ENCODE results near the gene DENND5A. TPM values are rescaled to one million over a fixed set of nuclear protein-coding genes. Genes with fewer than 3 reads are reported as not detected.

The DENND5A gene
- 103 TPM for total RNA-seq

DNA sequence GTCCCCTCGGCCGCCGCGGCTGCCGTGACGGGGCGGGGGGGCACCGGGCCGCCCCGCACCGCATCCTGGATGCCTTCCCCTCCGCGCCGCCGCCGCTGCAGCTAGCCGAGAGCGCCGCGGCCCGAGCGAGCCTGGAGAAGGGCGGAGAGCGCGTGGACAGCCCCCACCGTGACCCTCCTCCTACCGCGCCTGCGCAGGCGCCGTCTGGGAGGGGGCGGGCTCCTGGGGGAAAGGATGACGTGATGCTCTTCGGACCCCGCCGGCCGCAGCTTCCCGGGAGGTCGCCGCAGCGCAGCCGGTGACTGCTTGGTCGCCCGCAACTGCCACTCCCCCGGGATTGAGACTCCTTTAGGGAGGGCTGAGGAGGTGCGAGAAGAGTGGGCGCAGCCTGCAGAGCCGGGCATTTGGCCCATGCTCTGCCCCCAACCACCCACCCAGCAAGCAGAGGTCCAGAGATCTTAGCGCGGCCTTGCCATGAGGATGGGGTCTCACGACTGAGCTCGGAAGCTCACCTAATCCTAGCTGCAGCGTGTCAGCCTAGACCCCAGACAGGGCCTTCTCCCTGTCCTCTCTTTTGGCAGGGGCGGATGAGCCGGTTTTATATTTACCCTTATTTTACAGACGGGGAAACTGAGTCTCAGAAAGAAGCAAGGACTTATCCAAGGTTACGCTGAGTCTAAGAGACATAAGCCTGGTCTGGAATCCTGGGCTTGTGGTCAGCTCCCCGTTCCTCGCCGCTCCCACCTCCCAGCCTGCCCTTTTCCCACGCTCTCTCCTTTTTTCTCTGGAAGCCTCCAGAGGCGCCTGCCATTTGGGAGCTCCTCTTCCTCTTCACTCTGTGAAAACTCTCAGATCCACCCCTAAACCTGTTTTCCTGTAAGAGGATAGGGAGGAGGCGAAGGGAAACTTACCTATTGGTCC lies at the start of gene DENND5A:
TSS of gene DENND5A (minus strand) at position 140 of the 921 bp plus-strand sequence. CDS start 281 bp downstream, outside the sequence.
- DNase-seq = peak; percentile 73

DNA sequence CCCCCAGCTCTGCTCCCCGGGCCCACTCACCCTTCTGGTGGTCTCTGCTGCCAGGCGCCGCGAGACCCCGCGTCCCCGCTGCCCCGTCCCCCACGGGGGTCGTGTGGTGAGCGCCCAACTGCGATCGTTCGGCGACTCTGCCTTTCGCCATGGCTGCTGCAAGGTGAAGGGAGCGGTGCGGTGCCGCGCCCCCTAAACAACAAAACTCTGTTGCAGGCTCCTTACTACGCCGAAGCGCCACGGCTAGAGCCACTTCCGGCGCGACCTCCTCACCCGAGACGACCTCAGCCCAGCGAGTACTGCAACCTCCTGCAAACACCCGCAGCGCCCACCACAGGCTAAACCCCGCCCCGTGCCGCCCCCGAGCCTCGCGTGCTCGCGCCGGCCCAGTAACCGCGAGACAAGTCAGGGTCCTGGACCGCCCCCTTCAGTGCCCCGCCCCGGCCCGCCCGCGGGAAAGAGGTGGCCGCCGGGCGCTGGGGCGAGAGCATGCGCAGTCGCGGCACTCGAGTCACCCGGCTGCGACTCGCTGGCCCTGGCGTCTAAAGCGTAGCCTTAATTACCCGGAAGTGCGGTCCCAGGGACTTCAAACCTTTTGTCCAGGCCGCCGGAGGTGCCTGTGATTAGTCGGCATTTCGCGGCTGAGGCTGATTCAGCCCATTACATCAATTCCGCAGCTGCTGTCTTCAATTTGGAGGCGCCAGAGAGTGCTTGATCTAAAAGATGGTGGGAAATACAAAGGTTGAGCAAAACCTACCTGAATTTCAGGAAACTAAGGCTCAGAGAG lies 49.3 kb upstream of the DENND5A start, which contains the start of gene TMEM41B:
TSS of gene TMEM41B (minus strand) at position 303 of the 787 bp plus-strand sequence. CDS start at position 151, 152 bp downstream.
- peak; percentile 96 for DNase-seq

DNA sequence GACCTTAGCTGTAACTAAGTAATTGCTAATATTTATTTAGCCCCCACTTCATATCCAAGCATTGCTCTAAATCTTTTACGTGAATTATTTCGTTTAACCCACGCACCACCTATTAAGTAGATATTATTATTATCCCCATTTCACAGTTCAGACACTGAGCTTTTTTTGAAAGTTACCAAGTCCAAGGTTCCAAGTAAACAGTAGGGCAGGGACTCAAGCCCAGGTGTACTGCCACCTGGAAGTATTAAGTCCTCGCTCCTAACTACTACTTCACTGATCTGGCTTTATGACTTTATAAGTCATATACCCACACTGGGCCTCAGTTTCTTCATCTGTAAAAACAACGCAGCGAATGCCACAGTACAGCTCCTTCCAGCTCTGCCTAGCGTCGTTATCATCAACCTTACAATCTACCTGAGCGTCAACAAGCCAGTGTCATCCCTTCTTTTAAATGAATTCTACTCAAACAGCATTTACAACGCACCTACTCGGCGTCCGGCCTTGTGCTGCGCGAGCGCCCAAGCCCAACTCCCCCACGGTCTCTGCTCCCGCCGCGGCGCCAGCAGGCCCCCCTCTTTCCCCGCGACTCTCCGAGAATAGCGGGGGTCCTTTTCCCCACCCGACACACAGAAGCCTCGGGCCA lies 48.6 kb upstream of the DENND5A start:
- DNase-seq = no peak

DNA sequence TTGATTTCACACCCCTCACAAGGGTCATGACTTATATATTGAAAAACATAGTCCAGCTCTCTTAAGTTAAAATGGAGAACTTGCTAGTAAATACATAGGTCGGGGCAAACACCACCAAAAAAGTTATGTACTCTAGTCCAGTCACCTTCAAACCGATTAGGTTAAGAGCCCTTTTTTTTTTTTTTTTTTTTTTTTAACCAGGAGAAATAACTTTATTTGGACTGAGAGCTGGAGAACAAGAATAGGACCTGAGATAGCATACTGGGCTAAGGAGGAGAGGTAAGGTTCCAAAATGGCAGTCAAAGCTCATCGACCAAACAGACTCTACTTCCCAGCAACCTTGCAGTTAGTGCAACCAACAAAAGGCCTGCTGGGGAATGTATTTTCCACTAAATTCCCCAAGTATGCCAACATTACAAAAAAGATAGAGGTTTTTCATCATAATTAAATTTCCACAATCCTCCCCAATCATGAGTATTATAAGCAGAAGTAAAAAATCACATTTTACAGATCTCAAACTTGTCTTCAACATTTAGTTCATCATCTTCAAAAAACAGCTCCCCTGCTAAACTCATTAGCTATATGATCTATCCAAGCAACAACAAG lies 45.4 kb upstream of the DENND5A start:
- DNase-seq = no peak

DNA sequence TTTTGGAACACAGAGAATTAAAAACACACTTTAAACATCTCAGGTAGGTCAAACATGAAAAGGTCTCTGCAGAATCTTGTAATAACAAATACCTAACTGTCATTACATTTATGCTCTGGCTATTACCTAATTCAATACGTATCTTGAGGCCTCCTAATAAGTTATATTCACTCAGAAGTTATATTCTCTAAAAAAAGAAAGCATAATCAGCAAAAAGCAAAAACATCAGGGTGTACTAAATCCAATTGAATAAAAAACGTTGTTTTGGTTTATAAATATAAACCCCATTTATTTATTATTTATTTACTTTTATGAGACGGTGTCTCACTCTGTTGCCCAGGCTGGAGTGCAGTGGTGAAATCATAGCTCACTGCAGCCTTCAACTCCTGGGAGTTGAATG lies 39.0 kb upstream of the DENND5A start:
- no peak for DNase-seq

DNA sequence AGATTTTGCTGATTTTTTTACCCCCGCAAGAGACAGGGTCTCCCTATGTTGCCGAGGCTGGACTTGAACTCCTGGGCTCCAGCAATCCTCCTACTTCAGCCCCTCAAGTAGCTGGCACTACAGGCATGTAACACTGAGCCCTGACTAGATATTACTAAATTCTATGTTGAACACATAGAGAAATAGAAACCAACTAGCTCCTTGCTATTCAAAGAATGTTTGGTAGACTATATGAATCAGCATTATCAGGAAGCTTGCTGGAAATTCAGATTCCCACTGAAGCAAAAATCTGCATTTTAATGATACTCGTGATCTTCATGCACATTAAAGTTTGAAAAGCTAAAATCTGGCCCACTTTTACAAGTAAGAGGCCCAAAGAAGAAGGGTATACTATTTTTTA lies 37.3 kb upstream of the DENND5A start:
- no peak for DNase-seq

DNA sequence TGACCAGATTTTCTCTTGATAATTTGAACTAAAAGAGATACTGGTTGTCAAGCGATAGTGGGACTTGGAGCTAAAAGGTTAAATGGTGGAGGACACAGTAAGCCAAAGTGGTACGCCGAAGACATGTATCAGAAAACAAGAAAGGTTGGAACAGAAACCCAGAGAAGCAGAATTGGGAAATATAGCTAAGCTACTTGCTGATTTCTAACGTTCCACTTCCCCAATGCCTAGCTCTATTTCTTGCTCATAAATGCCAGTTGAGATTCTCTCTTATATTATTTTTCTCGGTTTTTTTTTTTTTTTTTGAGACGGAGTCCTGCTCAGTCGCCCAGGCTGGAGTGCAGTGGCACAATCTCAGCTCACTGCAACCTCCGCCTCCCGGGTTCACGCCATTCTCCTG lies 36.6 kb upstream of the DENND5A start:
- no peak for DNase-seq

DNA sequence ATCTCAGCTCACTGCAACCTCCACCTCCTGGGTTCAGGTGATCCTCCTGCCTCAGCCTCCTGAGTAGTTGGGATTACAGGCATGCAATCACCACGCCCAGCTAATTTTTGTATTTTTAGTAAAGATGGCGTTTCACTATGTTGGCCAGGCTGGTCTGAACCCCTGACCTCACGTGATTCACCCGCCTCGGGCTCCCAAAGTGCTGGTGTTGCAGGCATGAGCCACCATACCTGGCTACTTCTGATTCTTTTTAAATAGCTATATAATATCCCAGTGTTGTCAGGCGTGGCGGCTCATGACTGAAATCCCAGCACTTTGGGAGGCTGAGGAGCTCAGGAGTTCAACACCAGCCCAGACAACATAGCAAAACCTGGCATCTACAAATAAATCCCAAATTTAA lies 28.5 kb upstream of the DENND5A start:
- DNase-seq = no peak

DNA sequence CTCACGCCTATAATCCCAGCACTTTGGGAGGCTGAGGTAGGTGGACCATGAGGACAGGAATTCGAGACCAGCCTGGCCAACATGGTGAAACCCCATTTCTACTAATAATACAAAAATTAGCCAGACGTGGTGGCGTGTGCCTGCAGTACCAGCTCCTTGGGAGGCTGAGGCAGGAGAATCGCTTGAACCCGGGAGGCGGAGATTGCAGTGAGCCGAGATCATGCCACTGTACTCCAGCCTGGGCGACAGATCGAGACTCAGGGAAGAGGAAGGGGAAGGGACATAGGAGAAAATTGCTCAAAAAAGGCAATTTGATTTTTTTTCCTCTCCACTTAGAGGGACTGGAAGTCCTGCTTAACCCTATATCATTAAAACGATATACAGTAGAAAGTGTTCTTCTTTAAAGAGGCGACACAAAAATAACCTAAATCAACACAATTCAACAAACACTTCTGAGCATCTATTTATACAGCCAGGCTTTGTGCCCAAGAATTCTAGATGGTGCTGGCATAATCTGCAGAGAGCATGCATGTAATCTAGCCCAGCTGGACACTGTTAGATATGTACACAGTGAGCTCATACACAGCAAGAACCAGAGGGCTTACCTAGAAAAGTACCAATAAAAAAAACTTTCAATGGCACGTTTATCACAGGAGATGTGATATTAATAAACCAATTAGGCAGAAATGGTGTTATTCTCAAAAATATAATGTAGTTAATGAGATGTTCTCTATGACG lies 20.9 kb upstream of the DENND5A start:
- DNase-seq = no peak

DNA sequence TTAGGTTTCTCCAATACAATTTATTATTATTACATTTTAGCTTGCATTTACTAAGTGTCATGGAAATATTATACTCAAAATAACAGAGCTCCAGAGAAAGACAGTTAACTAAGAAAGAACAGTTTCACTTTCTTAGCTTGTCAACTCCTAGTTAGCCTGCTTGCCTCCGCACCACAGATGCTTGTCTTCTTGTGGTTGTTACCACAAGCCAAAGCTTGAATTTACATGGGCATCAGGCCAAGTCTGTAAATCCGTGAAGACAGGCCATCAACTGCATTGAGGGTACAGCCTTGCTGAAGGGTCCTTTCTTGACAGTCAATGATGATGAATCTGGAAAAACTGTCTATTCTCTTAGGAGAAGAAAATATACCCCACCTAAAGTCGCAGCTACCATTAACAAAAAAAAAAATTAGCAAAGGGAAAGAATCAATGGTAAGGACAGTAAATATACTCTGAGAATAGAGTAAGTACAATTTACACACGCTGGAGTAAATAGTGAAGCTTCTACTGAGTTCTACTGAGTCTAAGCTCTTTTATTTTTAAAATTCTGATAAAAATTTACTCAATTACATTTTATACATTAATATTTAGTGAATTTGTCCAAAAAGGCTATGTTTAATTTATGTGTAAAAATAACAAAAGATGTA lies 15.6 kb upstream of the DENND5A start:
- no peak for DNase-seq

DNA sequence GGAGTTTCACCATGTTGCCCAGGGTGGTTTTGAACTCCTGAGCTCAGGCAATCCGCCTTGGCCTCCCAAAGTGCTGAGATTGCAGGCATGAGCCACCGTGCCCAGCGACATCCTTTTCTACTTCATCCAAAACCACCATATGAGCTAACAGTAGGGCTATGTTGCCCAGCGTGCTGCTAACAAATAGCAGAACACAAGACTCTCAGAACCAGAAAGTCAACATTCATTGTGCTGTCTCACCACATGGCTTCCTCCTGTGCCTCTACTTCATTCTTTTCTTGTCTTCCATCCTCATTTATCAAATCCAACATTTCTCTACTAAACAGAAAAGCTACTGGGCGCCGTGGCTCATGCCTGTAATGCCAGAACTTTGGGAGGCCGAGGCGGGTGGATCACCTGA lies 12.0 kb upstream of the DENND5A start:
- DNase-seq = no peak

DNA sequence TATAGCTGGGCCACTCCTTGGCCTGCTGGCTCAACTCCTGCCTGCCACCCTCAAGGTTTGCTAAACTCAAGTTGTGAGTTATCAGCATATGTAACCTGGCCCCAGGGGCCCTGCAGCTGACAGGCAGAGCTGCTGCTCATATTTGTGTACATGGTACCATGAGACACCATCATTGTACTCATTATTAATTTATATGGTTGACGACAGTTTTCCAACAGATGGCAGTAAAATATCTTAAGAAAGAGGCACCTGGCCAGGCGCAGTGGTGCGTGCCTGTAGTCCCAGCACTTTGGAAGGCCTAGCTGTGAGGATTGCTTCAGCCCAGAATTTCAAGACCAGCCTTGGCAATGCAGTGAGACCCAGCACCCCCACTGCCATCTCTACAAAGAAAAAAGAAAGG lies 11.4 kb upstream of the DENND5A start:
- no peak for DNase-seq

DNA sequence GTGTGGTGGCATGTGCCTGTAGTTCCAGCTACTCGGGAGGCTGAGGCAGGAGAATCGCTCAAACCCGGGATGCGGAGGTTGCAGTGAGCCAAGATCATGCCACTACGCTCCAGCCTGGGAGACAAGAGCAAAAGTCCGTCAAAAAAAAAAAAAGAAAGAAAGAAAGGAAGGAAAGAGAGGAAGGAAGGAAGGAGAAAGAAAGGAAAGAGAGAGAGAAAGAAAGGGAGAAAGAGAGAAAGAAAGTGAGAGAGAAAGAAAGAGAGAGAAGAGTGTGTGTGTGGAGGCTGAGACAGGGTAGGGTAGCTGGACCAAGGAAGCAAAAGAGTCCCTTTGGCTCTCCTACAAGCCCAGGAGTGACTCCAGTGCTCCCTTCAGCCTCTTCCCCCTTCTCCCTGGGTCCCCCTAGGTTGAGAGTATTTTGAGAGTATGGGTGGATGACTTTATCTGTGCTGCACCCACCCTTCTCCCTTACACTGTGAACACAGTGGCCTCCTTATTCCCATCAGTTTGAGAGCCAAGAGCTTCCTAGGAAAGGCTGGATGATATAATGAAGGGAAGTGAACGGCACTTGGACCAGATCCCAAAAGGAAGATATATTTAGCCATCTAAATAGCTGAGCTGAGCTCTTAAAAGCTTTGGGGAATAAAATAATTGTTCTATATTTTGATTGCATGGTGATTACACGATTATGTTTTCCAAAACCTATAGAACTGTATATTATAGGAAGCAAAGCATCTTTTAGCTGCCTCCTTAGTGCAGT lies 9.5 kb upstream of the DENND5A start:
- DNase-seq = peak; percentile 62

DNA sequence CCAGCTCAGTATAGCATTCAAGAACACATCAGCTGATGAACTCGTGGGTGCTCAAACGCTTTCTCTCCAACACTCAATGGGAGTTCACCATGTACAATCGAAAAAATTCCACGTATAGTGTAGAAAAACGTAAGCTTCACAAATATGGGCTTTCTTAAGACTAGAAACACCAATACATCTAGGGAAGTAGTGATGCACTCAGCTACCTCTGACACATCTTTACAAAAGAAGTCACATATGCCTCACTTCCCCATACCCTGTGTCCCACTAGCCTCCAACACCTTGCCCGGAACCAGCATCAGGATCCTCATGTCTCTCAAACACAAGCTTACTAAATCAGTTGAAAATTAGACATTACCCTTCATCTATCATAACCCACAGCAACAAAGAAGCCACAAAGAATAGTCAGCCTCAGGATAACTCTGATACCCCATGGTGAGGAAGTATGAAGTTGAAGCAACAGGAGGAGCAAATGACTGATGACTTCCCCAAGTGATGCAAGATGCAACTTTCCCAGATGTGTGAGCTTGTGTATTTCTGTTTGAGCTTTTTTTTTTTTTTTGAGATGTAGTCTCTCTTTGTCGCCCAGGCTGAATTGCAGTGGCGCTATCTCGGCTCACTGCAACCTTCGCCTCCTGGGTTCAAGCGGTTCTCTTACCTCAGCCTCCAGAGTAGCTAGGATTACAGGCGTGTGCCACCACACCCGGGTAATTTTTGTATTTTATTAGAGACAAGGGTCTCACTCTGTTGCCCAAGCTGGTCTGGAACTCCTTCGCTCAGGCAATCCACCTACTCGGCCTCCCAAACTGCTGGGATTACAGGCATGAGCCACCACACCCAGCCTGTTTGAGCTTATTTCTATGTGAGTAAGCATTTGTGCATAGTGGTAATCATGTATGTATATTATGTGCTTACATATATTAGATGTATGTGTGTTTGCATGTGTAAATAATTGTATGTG lies 8.5 kb upstream of the DENND5A start:
- DNase-seq = no peak

DNA sequence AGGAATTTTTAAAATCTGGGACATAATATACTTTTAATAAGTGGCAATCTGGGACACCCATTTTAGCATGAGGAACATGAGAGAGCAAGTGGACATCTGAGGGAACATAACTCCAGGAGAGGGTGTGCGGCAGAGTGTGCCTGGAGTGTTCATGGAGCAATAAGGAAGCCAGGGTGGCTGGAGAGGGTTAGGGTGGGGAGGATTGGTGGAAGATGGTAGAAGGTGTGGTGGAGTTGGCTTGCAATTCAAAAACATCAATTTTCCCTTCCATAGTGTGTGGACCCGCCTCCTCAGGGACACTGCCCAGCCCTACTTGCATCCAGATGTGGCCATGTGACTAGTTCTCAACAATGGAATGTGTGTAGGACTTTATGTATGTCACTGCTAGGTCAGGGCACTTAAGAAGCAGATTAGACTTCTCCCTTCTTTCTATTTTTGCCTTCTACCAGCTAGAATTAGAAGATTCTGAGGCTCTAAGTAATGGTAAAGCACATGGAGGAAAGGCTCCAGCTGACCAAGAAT lies 4.4 kb upstream of the DENND5A start:
- DNase-seq = peak; percentile 19

DNA sequence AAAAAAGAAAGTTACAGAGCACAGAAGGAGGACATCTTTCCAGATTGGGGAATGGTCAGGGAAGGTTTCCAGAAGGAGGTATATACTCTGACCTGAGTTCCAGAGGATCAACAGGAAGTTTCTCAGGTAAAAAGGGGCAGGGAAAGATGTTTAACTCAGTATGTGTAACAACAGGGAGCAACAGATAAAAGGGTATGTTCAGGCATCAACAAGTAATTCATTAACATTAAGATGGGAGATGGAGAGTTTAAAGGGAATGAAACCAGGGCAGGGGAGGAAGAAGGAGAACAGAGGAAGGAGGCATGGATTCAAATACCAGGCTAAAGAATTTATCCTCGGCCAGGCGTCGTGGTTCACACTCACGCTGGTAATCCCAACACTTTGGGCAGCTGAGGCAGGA lies 2.5 kb upstream of the DENND5A start:
- DNase-seq = no peak

DNA sequence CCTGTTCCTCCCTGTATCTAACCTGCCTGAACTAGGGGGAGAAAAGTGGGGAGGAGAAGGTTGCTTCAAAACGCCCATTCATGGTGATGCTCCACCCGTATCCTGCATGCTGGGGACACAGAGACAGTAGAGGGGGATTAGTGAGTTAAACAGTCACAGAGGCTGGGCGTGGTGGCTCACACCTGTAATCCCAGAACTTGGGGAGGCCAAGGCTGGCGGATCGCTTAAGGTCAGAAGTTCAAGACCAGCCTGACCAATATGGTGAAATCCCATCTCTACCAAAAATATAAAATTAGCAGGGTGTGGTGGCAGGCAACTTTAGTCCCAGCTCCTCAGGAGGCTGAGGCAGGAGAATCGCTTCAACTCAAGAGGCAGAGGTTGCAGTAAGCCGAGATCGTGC lies 1.8 kb upstream of the DENND5A start:
- no peak for DNase-seq

DNA sequence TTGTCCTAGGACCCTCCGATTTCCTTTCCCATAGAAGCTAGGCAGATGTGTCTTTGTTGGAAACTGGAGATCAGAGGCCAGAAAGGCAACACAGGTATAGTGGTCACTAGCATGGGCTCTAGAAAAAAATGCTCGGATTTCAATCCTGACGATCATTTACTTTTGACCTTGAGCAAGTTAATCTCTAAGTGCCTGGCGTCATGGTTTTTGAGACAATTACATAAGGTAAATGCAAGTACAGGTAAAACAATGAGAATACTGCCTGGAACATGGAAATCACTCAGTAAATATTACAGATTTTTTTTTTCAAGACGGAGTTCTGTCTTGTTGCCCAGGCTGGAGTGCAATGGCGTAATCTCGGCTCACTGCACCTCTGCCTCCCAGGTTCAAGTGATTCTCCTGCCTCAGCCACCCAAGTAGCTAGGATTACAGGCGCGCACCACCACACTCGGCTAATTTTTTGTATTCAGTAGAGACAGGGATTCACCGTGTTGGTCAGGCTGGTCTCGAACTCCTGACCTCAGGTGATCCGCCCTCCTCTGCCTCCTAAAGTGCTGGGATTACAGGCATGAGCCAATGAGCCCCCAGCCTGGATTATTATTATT lies 1.1 kb upstream of the DENND5A start:
- DNase-seq = no peak

Data from skin of body (tissue), 2 donors.